Peyer's patch (tissue), 4 donors: ENCODE measurements around the gene ANKFY1. TPM values are rescaled to one million over a fixed set of nuclear protein-coding genes. Genes with fewer than 3 reads are reported as not detected.

Experiments
- DNase-seq, 3 donors: peaks; one replicate each; pipeline ENCODE4 v3.0.0-alpha.2; 2017 to 2019
- H3K27ac ChIP-seq, 4 donors: fragments of 200-600 bp; sonication (generic); one replicate each; pipeline ENCODE4 v1.5.1; 2016 to 2019
- H3K27me3 ChIP-seq, 2 donors: fragments of 200-600 bp; sonication (generic); one replicate each; pipeline ENCODE4 v1.5.1; 2019
- H3K36me3 ChIP-seq, 3 donors: fragments of 200-600 bp; sonication (generic); one replicate each; pipeline ENCODE4 v1.5.1; 2016 to 2019
- H3K4me1 ChIP-seq, 4 donors: fragments of 200-600 bp; sonication (generic); one replicate each; pipeline ENCODE4 v1.5.1; 2016 to 2019
- H3K4me3 ChIP-seq, 4 donors: fragments of 200-600 bp; sonication (generic); 1 replicate in 3 of 4; 2 replicates in 1 of 4; pipeline ENCODE4 v1.5.1; 2016 to 2019; ENCODE audit warnings: mild to moderate bottlenecking in 1 of 4
- H3K9me3 ChIP-seq, 4 donors: fragments of 200-600 bp; sonication (generic); one replicate each; pipeline ENCODE4 v1.5.1; 2016 to 2019; ENCODE audit warnings: mild to moderate bottlenecking in 1 of 4
- POLR2A ChIP-seq, 2 donors: fragments of 450-650 bp; IDR thresholded peaks; one replicate each; pipeline ENCODE4 v1.5.1; 2017; ENCODE audit warnings: antibody characterized with exemption in 2 of 2, mild to moderate bottlenecking in 2 of 2, moderate library complexity in 2 of 2
- total RNA-seq, 4 donors: library from RNA; depleted of rRNA; stranded (reverse); fragments of >200 nt; gene quantifications; one replicate each; pipeline ENCODE4 v1.1.0, GENCODE V29; 2016
- TF ChIP-seq, protein P1 (sequence below), 6 experiments: fragments of 450-650 bp in 4 of 6; fragments of 200-600 bp in 2 of 6; sonication (generic) in 1 of 6; IDR thresholded peaks; one replicate each; pipeline ENCODE4 v1.5.1; 2017 to 2019; ENCODE audit warnings: antibody characterized with exemption in 6 of 6, mild to moderate bottlenecking in 3 of 6, moderate library complexity in 1 of 6

The ANKFY1 gene
- total RNA-seq, 4 donors from 2014 or later: 40.8 to 57.1 (median 48.5) TPM

DNA sequence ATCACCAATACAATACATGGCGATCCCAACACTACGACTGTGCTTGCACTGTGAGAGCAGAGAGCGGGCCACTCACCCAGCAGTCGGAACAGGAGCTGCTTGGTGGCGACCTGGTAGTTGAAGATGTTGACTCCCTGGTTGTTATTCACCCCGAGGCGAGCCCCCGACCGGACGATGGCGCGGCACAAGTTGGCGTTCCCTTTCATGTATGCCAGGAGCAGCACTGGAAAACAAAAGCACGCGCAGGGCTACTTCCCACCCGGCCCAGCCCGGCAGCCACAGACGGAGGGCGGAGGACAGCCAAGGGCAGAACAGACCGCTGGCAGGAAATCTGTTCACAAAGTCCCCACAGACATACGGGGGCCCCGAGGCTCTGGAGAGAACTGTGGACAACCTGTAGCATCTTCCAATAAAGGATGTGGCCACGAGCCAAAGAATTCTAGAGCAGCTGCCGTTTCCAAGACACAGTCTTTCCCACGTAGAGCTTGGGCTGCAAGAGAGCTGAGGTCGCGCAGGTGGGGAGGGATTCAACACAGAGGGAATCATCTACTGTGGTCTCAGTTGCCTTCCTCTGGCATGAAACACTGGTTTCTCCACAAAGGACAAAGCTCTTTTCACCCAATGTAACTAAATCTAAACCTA is 93.0 kb downstream of the ANKFY1 start:
- Histone ChIP-seq H3K9me3 (no peaks in the 10 kb centered on the region), H3K27me3 (no peaks in the 10 kb centered on the region), H3K4me3 (no peak overlapping the region), H3K4me1 (no peaks in the 10 kb centered on the region), H3K36me3 (peaks cover 0 to 99% (median 0%) of the 10 kb centered on the region in 3 donors), H3K27ac (no peak overlapping the region)
- no peak for DNase-seq
- TF ChIP-seq, protein P1, sequence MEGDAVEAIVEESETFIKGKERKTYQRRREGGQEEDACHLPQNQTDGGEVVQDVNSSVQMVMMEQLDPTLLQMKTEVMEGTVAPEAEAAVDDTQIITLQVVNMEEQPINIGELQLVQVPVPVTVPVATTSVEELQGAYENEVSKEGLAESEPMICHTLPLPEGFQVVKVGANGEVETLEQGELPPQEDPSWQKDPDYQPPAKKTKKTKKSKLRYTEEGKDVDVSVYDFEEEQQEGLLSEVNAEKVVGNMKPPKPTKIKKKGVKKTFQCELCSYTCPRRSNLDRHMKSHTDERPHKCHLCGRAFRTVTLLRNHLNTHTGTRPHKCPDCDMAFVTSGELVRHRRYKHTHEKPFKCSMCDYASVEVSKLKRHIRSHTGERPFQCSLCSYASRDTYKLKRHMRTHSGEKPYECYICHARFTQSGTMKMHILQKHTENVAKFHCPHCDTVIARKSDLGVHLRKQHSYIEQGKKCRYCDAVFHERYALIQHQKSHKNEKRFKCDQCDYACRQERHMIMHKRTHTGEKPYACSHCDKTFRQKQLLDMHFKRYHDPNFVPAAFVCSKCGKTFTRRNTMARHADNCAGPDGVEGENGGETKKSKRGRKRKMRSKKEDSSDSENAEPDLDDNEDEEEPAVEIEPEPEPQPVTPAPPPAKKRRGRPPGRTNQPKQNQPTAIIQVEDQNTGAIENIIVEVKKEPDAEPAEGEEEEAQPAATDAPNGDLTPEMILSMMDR (IDR thresholded peaks at IDR 0.05): no peak
- no peak for TF ChIP-seq POLR2A (IDR thresholded peaks at IDR 0.05)

DNA sequence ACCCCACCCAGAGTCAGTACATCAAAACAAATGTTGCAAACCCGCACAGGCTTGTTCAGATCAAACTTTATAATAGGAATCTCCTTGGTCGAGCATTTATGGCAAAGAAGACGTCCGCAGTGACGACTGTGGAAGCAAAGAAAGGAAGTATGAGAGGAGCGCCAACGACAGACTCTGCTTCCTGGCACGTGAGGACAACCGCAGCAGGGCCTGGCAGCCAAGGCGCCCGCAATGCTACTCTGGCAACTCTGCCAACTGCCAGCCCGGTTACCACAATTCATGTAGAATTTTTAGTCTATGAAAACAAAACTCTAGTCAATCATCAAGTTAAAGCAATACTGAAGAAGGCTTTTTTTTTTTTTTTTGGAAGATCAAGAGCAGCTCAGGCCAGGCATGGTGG is 96.0 kb downstream of the ANKFY1 start:
- Histone ChIP-seq H3K9me3 (no peaks in the 10 kb centered on the region), H3K27me3 (no peaks in the 10 kb centered on the region), H3K27ac (no peak overlapping the region), H3K36me3 (peaks cover 0 to 79% (median 0%) of the 10 kb centered on the region in 3 donors), H3K4me3 (no peak overlapping the region), H3K4me1 (no peaks in the 10 kb centered on the region)
- TF ChIP-seq, protein P1 (IDR thresholded peaks at IDR 0.05): no peak
- no peak for TF ChIP-seq POLR2A (IDR thresholded peaks at IDR 0.05)
- DNase-seq: no peak

DNA sequence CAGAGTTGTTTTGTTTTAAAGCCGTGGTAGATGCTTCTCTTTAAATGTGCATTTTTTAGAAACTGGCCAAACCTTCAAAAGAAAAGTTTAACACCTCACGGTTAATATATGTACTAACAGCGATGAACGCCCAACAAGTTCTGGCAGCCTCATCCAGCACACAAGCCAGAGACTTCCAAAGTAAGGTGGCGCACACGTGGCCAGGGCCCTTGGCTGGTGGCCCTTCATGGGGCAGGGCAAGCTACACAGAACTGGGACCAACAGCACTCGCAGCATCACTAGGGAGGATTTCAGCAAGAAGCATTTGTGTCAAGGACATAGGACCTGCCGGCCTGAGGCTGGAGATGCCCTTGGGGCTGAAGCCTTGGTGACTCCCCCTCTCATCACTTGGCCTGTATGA is 97.4 kb downstream of the ANKFY1 start:
- no peaks in the 10 kb centered on the region for H3K9me3 ChIP-seq
- H3K4me1 ChIP-seq: no peaks in the 10 kb centered on the region
- DNase-seq: no peak
- no peak for TF ChIP-seq POLR2A (IDR thresholded peaks at IDR 0.05)
- TF ChIP-seq, protein P1 (IDR thresholded peaks at IDR 0.05): no peak
- H3K36me3 ChIP-seq: peaks cover 0 to 65% (median 0%) of the 10 kb centered on the region in 3 donors
- H3K27me3 ChIP-seq: no peaks in the 10 kb centered on the region
- no peak overlapping the region for H3K27ac ChIP-seq
- H3K4me3 ChIP-seq: no peak overlapping the region

DNA sequence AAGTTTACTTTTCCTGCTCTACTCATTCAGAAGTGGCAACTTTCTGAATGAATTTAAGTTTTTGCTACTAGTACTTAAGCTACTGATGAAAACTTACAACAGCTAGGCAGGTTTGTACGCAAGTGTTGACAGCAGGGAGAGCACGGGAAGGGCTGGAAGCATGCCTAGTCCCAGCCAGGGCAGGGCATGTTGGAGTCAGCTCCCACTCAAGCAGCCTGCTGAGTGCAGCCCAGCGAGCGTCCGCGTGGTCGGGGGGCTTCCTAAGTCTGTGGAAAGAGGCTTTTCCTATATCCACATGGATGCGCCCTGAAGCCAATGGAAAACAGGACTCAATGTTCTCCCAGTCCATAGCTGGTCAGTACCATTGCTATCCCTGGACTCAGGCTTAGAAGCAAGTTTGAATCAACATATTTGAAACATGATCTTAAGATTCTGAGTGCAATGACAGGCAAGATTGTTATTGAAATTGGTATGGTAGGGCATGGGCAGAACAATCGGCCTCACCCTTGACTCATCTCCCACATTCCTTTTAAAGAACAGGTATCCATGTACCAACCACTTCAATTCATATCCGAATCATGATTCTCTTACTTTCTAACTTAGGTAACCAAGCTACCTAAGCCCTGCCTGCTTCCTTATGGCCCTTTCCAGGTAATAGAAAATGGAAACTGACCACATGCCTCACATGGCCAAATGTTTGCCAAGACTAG is 98.3 kb downstream of the ANKFY1 start:
- no peak for TF ChIP-seq POLR2A (IDR thresholded peaks at IDR 0.05)
- TF ChIP-seq, protein P1 (IDR thresholded peaks at IDR 0.05): no peak
- Histone ChIP-seq H3K36me3 (peaks cover 0 to 56% (median 0%) of the 10 kb centered on the region in 3 donors), H3K27me3 (no peaks in the 10 kb centered on the region), H3K27ac (no peak overlapping the region), H3K9me3 (no peaks in the 10 kb centered on the region), H3K4me3 (no peak overlapping the region), H3K4me1 (peaks cover 0 to 4% (median 0%) of the 10 kb centered on the region in 4 donors)
- DNase-seq: no peak

DNA sequence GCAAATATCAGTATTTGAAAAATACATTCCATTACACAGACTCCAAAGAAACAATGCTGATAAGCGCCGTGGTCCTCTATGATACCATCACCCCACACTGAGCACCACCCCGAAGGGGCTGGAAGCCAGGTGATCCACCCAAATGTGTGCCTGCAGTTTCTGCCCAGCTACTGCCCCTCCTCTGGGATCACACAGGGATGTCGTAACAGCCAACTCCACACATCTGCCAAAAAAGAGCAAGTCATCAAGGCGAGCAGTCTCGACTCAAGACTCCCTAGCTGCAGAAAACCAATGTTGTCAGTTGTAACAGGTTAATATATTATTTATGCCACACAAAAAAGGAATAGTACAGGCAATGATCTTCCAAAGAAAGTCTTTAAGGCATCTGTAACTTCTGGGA is 99.8 kb downstream of the ANKFY1 start:
- H3K36me3 ChIP-seq: peaks cover 0 to 41% (median 0%) of the 10 kb centered on the region in 3 donors
- H3K4me3 ChIP-seq: no peak overlapping the region
- no peaks in the 10 kb centered on the region for H3K27me3 ChIP-seq
- TF ChIP-seq POLR2A (IDR thresholded peaks at IDR 0.05): no peak
- H3K27ac ChIP-seq: no peak overlapping the region
- no peaks in the 10 kb centered on the region for H3K9me3 ChIP-seq
- H3K4me1 ChIP-seq: peaks cover 0 to 4% (median 0%) of the 10 kb centered on the region in 4 donors
- DNase-seq: no peak

DNA sequence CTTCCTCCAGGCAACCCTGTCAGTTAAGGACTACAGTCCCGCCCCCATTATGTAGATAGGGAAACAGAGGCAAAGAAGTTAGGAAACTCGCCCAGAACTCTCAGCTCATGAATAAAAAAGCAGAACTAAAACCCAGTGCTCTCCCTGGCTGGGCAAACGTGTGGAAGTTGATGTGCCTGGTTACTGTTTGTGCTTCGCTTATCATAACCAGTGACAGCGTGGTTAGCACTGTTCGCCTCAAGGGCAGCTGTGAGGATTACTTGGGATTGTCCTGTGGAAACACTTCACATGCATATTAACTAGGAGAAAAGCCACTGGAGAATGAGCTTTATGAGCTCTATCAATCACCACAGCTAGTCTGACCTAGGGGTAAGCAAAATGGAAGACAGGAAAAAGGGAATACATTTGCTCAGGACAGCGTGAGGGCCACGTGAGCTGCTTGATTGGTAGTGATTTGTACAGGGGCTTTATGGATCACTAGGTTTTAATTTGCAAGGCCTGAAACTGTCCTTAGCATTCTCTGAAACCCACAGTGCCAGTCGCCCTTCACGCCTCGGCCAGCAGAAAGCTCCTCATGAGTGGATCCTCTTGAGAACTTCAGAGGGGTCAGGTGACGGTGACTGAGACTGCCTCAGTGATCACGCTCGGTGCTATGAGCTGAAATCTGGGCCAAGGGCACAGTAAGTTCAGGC is 100.9 kb downstream of the ANKFY1 start:
- Histone ChIP-seq H3K9me3 (no peaks in the 10 kb centered on the region), H3K27ac (peak overlapping the region in 1 of 4 donors; percentile 9), H3K36me3 (peaks cover 0 to 30% (median 0%) of the 10 kb centered on the region in 3 donors), H3K4me1 (peaks cover 0 to 4% (median 0%) of the 10 kb centered on the region in 4 donors), H3K4me3 (no peak overlapping the region), H3K27me3 (no peaks in the 10 kb centered on the region)
- no peak for TF ChIP-seq POLR2A (IDR thresholded peaks at IDR 0.05)
- TF ChIP-seq, protein P1 (IDR thresholded peaks at IDR 0.05): no peak
- DNase-seq: no peak
